IPS-18a (cell line): ENCODE results near the gene L1CAM.

Experiments used
- H3K27ac ChIP-seq: one replicate; pipeline ENCODE4 v1.5.1; 2013; ENCODE audit warnings: low read length
- H3K27me3 ChIP-seq: one replicate; pipeline ENCODE4 v1.6.1; 2013; ENCODE audit warnings: mild to moderate bottlenecking, low read length; ENCODE audit not compliant: control insufficient read depth, insufficient read depth
- H3K36me3 ChIP-seq: one replicate; pipeline ENCODE4 v1.6.1; 2013; ENCODE audit warnings: low read depth, low read length; ENCODE audit not compliant: control insufficient read depth
- H3K4me1 ChIP-seq: one replicate; pipeline ENCODE4 v1.6.1; 2013; ENCODE audit warnings: low read depth, low read length; ENCODE audit not compliant: control insufficient read depth
- H3K4me3 ChIP-seq: one replicate; pipeline ENCODE4 v1.5.1; 2013; ENCODE audit warnings: low read length
- H3K9ac ChIP-seq: one replicate; pipeline ENCODE4 v1.6.1; 2013; ENCODE audit warnings: mild to moderate bottlenecking, low read length, moderate library complexity
- H3K9me3 ChIP-seq: one replicate; pipeline ENCODE4 v1.6.1; 2013; ENCODE audit warnings: low read depth, low read length; ENCODE audit not compliant: control insufficient read depth

L1CAM gene

GRCh38 chrX:153870791-153871360 lies 15.1 kb downstream of the L1CAM start:
- Histone ChIP-seq H3K9ac (no peak overlapping the region), H3K27ac (no peak overlapping the region), H3K4me3 (no peak overlapping the region), H3K36me3 (peaks cover 3% of the 10 kb centered on the region), H3K9me3 (peaks cover 3% of the 10 kb centered on the region), H3K27me3 (no peaks in the 10 kb centered on the region), H3K4me1 (no peaks in the 10 kb centered on the region)

- H3K9ac ChIP-seq, result no peak overlapping the region
- no peaks in the 10 kb centered on the region for H3K27me3 ChIP-seq
- peaks cover 3% of the 10 kb centered on the region for H3K36me3 ChIP-seq
- H3K4me3 ChIP-seq, result no peak overlapping the region
- no peaks in the 10 kb centered on the region for H3K4me1 ChIP-seq
- peaks cover 3% of the 10 kb centered on the region for H3K9me3 ChIP-seq
- no peak overlapping the region for H3K27ac ChIP-seq
These were observed 15.7 kb downstream of the L1CAM start for GRCh38 chrX:153870288-153870690.

- H3K36me3 ChIP-seq, result peaks cover 3% of the 10 kb centered on the region
- peaks cover 3% of the 10 kb centered on the region for H3K9me3 ChIP-seq
- no peaks in the 10 kb centered on the region for H3K27me3 ChIP-seq
- H3K4me1 ChIP-seq, result no peaks in the 10 kb centered on the region
- no peak overlapping the region for H3K9ac ChIP-seq
- H3K27ac ChIP-seq, result no peak overlapping the region
- H3K4me3 ChIP-seq, result no peak overlapping the region
These were observed 16.3 kb downstream of the L1CAM start for GRCh38 chrX:153869473-153870287.

- no peak overlapping the region for H3K4me3 ChIP-seq
- H3K27ac ChIP-seq, result no peak overlapping the region
- peaks cover 3% of the 10 kb centered on the region for H3K36me3 ChIP-seq
- no peaks in the 10 kb centered on the region for H3K4me1 ChIP-seq
- H3K9me3 ChIP-seq, result peaks cover 3% of the 10 kb centered on the region
- H3K9ac ChIP-seq, result no peak overlapping the region
- H3K27me3 ChIP-seq, result no peaks in the 10 kb centered on the region
These were observed 17.1 kb downstream of the L1CAM start for GRCh38 chrX:153868576-153869472.

GRCh38 chrX:153867671-153868070 lies 18.3 kb downstream of the L1CAM start:
- Histone ChIP-seq H3K27me3 (no peaks in the 10 kb centered on the region), H3K36me3 (peaks cover 3% of the 10 kb centered on the region), H3K27ac (no peak overlapping the region), H3K9ac (no peak overlapping the region), H3K4me3 (no peak overlapping the region), H3K4me1 (no peaks in the 10 kb centered on the region), H3K9me3 (peaks cover 3% of the 10 kb centered on the region)

GRCh38 chrX:153867139-153867538 lies 18.8 kb downstream of the L1CAM start:
- Histone ChIP-seq H3K9ac (no peak overlapping the region), H3K27me3 (no peaks in the 10 kb centered on the region), H3K4me3 (no peak overlapping the region), H3K9me3 (peaks cover 3% of the 10 kb centered on the region), H3K4me1 (no peaks in the 10 kb centered on the region), H3K36me3 (peaks cover 3% of the 10 kb centered on the region), H3K27ac (no peak overlapping the region)

GRCh38 chrX:153866302-153867019 lies 19.5 kb downstream of the L1CAM start:
- H3K36me3 ChIP-seq, result peaks cover 3% of the 10 kb centered on the region
- no peak overlapping the region for H3K4me3 ChIP-seq
- H3K27ac ChIP-seq, result no peak overlapping the region
- H3K9me3 ChIP-seq, result peaks cover 3% of the 10 kb centered on the region
- H3K4me1 ChIP-seq, result no peaks in the 10 kb centered on the region
- H3K9ac ChIP-seq, result no peak overlapping the region
- H3K27me3 ChIP-seq, result no peaks in the 10 kb centered on the region

- Histone ChIP-seq H3K27ac (no peak overlapping the region), H3K27me3 (no peaks in the 10 kb centered on the region), H3K9ac (no peak overlapping the region), H3K4me3 (no peak overlapping the region), H3K9me3 (peaks cover 3% of the 10 kb centered on the region), H3K4me1 (no peaks in the 10 kb centered on the region), H3K36me3 (peaks cover 3% of the 10 kb centered on the region)
These were observed 20.3 kb downstream of the L1CAM start for GRCh38 chrX:153865685-153866084.

GRCh38 chrX:153865321-153865580 lies 20.7 kb downstream of the L1CAM start:
- Histone ChIP-seq H3K9me3 (peaks cover 3% of the 10 kb centered on the region), H3K27me3 (no peaks in the 10 kb centered on the region), H3K36me3 (peaks cover 3% of the 10 kb centered on the region)

GRCh38 chrX:153864561-153865320 lies 21.2 kb downstream of the L1CAM start:
- no peaks in the 10 kb centered on the region for H3K27me3 ChIP-seq
- H3K4me3 ChIP-seq, result no peak overlapping the region
- H3K36me3 ChIP-seq, result peaks cover 3% of the 10 kb centered on the region
- no peak overlapping the region for H3K9ac ChIP-seq
- H3K9me3 ChIP-seq, result peaks cover 1% of the 10 kb centered on the region
- no peak overlapping the region for H3K27ac ChIP-seq
- H3K4me1 ChIP-seq, result no peaks in the 10 kb centered on the region

More at GRCh38 chrX:153865321-153865580, 20.7 kb downstream of the L1CAM start:
- Histone ChIP-seq H3K9ac (no peak overlapping the region), H3K4me3 (no peak overlapping the region), H3K4me1 (no peaks in the 10 kb centered on the region), H3K27ac (no peak overlapping the region)
